Endothelial cell of umbilical vein (primary cell): ENCODE data around the gene RELL1. TPM values are rescaled to one million over a fixed set of nuclear protein-coding genes. Genes with fewer than 3 reads are reported as not detected.

Experiments
- BruUV-seq: library from RNA; stranded (reverse); fragments of 400-500 nt; replicated peaks from 2 replicates; lab custom pipeline; 2021; lab: Mats Ljungman, UMichigan
- CTCF ChIA-PET: fragments of 300-600, 350-600 bp; sonication (Branson Sonifier 250); formaldehyde crosslinking; loops from one replicate; lab custom pipeline; 2021; ENCODE audit warnings: antibody characterized with exemption, inconsistent platforms; lab: Charles Lee
- POLR2A ChIA-PET: fragments of 300-600, 350-600 bp; sonication (Branson Sonifier 250); formaldehyde crosslinking; loops from one replicate; lab custom pipeline; 2021; ENCODE audit warnings: antibody characterized with exemption, inconsistent platforms; lab: Charles Lee
- DNase-seq: peaks from one replicate; pipeline ENCODE4 v3.0.0-alpha.2; 2011; ENCODE audit warnings: low read depth, low spot score
- FAIRE-seq: peaks from 2 replicates; lab custom pipeline; 2011; peaks lifted over from hg19 to GRCh38; lab: Jason Lieb, UNC
- H2AFZ ChIP-seq: 2 replicates; pipeline ENCODE4 v1.6.0; 2012; ENCODE audit warnings: low read depth, low read length, control low read depth, inconsistent platforms
- H3K27ac ChIP-seq: 2 replicates; pipeline ENCODE4 v1.5.1; 2011; ENCODE audit warnings: low read depth, mild to moderate bottlenecking, control low read depth, low read length, moderate library complexity; ENCODE audit not compliant: insufficient read depth
- H3K27me3 ChIP-seq, 2 experiments: 2 replicates each; pipeline versions ENCODE4 v1.6.0 to v1.6.1; 2011; ENCODE audit warnings: low read length in 2 of 2, mixed read lengths in 1 of 2; ENCODE audit not compliant: control insufficient read depth in 2 of 2, insufficient read depth in 2 of 2
- H3K36me3 ChIP-seq, 2 experiments: 2 replicates in 1 of 2; 3 replicates in 1 of 2; pipeline ENCODE4 v1.5.1; 2011; ENCODE audit warnings: low read length in 2 of 2, mild to moderate bottlenecking in 1 of 2, moderate library complexity in 1 of 2; ENCODE audit not compliant: control insufficient read depth in 2 of 2, insufficient read depth in 2 of 2; ENCODE audit errors: extremely low read depth in 1 of 2
- H3K4me1 ChIP-seq: 3 replicates; pipeline ENCODE4 v1.5.1; 2011; ENCODE audit warnings: mild to moderate bottlenecking, low read length; ENCODE audit not compliant: control insufficient read depth, insufficient read depth; ENCODE audit errors: extremely low read depth
- H3K4me2 ChIP-seq: 2 replicates; pipeline ENCODE4 v1.6.1; 2011; ENCODE audit warnings: low read length, control low read depth, mixed read lengths; ENCODE audit not compliant: insufficient read depth
- H3K4me3 ChIP-seq, 3 experiments: fragments of 200-600 bp in 1 of 3; sonication (generic), shearing (Covaris generic) in 1 of 3; replicated peaks in 1 of 3; 2 replicates each; pipeline ENCODE4 v1.5.1; 2011 to 2016; ENCODE audit warnings: control low read depth in 3 of 3, low read length in 3 of 3, mild to moderate bottlenecking in 2 of 3, inconsistent platforms in 1 of 3, low read depth in 1 of 3, moderate library complexity in 1 of 3; ENCODE audit not compliant: insufficient read depth in 1 of 3
- H3K79me2 ChIP-seq: 2 replicates; pipeline ENCODE4 v1.6.0; 2012; ENCODE audit warnings: low read length, inconsistent platforms; ENCODE audit not compliant: control insufficient read depth, insufficient read depth
- H3K9ac ChIP-seq: replicated peaks from 2 replicates; pipeline ENCODE3; 2011; ENCODE audit warnings: low read length, control low read depth; ENCODE audit not compliant: insufficient read depth; ENCODE audit errors: extremely low read depth
- H3K9me1 ChIP-seq: replicated peaks from 3 replicates; pipeline ENCODE4 v1.6.0; 2011; ENCODE audit warnings: mild to moderate bottlenecking, low read length; ENCODE audit not compliant: control insufficient read depth, insufficient read depth; ENCODE audit errors: extremely low read depth
- H3K9me3 ChIP-seq: replicated peaks from 2 replicates; pipeline ENCODE4 v1.5.1; 2012; ENCODE audit warnings: low read length, inconsistent platforms; ENCODE audit not compliant: control insufficient read depth, insufficient read depth
- H4K20me1 ChIP-seq: replicated peaks from 2 replicates; pipeline ENCODE3; 2011; ENCODE audit warnings: mild to moderate bottlenecking, low read length; ENCODE audit not compliant: control insufficient read depth, insufficient read depth; ENCODE audit errors: extremely low read depth
- EZH2 ChIP-seq: IDR thresholded peaks from 2 replicates; pipeline ENCODE4 v1.6.1; 2012; ENCODE audit warnings: borderline replicate concordance, low read depth, mild to moderate bottlenecking, moderate library complexity, low read length, inconsistent platforms; ENCODE audit not compliant: severe bottlenecking
- FOS ChIP-seq: IDR thresholded peaks from 2 replicates; pipeline ENCODE4 v1.6.1; 2011; ENCODE audit warnings: mild to moderate bottlenecking, low read length, moderate library complexity, borderline replicate concordance; ENCODE audit not compliant: insufficient read depth
- GATA2 ChIP-seq: IDR thresholded peaks from 2 replicates; pipeline ENCODE4 v1.7.0; 2011; ENCODE audit warnings: low read depth, mild to moderate bottlenecking, moderate library complexity, mixed read lengths, low read length; ENCODE audit not compliant: insufficient read length, insufficient read depth
- JUN ChIP-seq: IDR thresholded peaks from 2 replicates; pipeline ENCODE4 v1.6.1; 2011; ENCODE audit warnings: borderline replicate concordance, low read depth; ENCODE audit not compliant: insufficient read length, insufficient read depth
- MYC ChIP-seq: IDR thresholded peaks from one replicate; pipeline ENCODE4 v1.6.1; 2011; ENCODE audit warnings: mild to moderate bottlenecking, low read depth, low read length
- POLR2A ChIP-seq: IDR thresholded peaks from 2 replicates; pipeline ENCODE4 v1.6.1; 2012; ENCODE audit warnings: low read depth, mild to moderate bottlenecking, control low read depth, low read length
- POLR2AphosphoS5 ChIP-seq: IDR thresholded peaks from 2 replicates; pipeline ENCODE4 v1.6.1; 2012; ENCODE audit warnings: low read depth, mild to moderate bottlenecking, control low read depth, low read length, moderate library complexity; ENCODE audit not compliant: insufficient read depth
- dilution Hi-C: fragments of 300-500 bp; cut with MboI; formaldehyde crosslinking; loops from one replicate; pipeline ENCODE4 v1.15.0; 2019; ENCODE audit warnings: low sequenced_read_pairs; ENCODE audit not compliant: extremely low pct_ligation_motif_present
- intact Hi-C: fragments of 100-400 bp; cut with micrococcal nuclease; formaldehyde crosslinking; loops from one replicate; pipeline ENCODE4 v1.10.0; 2022
- polyA plus RNA-seq, 4 experiments: library from polyadenylated mRNA; depleted of rRNA in 3 of 4; stranded (reverse) in 3 of 4; unstranded in 1 of 4; fragments of >200 nt; gene quantifications; 2 replicates each; pipeline versions ENCODE4 v1.2.1 to v1.2.3, GENCODE V29; 2011 to 2012; ENCODE audit warnings: missing spikeins in 1 of 4
- total RNA-seq: library from RNA; stranded (reverse); gene quantifications from 2 replicates; pipeline ENCODE4 v1.2.3, GENCODE V29; 2021
- TF ChIP-seq, protein P1 (sequence below): IDR thresholded peaks from 2 replicates; pipeline ENCODE4 v1.6.1; 2011; ENCODE audit not compliant: insufficient read depth, insufficient read length
- TF ChIP-seq, protein P2 (sequence below), 2 donors: IDR thresholded peaks; 1 replicate in 1 of 2; 2 replicates in 1 of 2; pipeline ENCODE4 v1.5.1; 2011; ENCODE audit warnings: low read length in 2 of 2, mild to moderate bottlenecking in 2 of 2, moderate library complexity in 2 of 2, control low read depth in 1 of 2, inconsistent platforms in 1 of 2, low read depth in 1 of 2; ENCODE audit not compliant: insufficient read depth in 1 of 2; ENCODE audit errors: extremely low read depth in 1 of 2

Gene RELL1
- total and polyA plus RNA-seq, 2 donors (not counting 3 experiments of a cell fraction or from before 2014, with no cell fraction given) = 20.8 to 91.7 TPM

DNA sequence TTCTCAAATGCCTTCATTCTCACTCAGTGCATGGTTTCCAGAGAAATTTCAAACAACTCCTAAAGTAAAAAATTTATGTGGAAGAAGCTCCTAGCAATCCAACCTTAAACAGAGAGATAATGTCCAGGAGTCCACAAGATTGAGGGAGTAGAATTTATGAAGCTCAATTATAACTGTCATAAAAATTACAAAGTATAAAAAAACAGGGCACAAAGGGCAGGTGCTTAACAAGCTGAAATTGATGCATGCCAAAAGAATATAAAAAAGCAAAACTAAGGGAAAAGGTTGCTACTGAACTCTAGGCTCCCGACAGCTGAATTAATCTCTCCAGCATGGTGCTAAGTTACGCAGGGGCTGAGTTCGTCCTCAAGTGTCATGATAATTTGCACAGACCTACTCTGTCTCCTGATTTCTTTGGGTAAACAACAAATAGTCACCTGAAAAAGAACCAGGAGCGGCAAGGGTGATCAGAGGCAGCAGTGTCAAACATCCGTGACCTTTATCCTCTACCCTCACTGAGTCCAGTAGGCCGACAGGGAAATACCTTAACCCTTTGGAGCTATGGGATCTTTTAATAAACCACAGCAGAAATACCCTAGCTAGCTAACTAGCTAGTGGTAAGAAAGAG, 47.2 kb upstream of the RELL1 start:
- Histone ChIP-seq H4K20me1 (no peaks in the 10 kb centered on the region), H3K79me2 (no peaks in the 10 kb centered on the region), H3K9me3 (no peaks in the 10 kb centered on the region), H3K9ac (no peak overlapping the region), H3K4me3 (no peak overlapping the region), H3K4me1 (no peaks in the 10 kb centered on the region), H3K4me2 (no peak overlapping the region), H3K27ac (no peak overlapping the region), H3K36me3 (no peaks in the 10 kb centered on the region), H3K9me1 (no peaks in the 10 kb centered on the region), H2AFZ (no peak overlapping the region), H3K27me3 (peaks cover 0 to 2% of the 10 kb centered on the region in 2 experiments)
- dilution Hi-C loops = no loop called here
- intact Hi-C loops = no loop called here
- DNase-seq (no peak), FAIRE-seq (no peak)
- BruUV-seq = no TSS peak
- TF ChIP-seq, protein P1, sequence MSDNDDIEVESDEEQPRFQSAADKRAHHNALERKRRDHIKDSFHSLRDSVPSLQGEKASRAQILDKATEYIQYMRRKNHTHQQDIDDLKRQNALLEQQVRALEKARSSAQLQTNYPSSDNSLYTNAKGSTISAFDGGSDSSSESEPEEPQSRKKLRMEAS = no peak
- TF ChIP-seq GATA2 = no peak
- no peak for TF ChIP-seq POLR2A
- TF ChIP-seq EZH2 = no peak
- no peak for TF ChIP-seq MYC
- TF ChIP-seq, protein P2, sequence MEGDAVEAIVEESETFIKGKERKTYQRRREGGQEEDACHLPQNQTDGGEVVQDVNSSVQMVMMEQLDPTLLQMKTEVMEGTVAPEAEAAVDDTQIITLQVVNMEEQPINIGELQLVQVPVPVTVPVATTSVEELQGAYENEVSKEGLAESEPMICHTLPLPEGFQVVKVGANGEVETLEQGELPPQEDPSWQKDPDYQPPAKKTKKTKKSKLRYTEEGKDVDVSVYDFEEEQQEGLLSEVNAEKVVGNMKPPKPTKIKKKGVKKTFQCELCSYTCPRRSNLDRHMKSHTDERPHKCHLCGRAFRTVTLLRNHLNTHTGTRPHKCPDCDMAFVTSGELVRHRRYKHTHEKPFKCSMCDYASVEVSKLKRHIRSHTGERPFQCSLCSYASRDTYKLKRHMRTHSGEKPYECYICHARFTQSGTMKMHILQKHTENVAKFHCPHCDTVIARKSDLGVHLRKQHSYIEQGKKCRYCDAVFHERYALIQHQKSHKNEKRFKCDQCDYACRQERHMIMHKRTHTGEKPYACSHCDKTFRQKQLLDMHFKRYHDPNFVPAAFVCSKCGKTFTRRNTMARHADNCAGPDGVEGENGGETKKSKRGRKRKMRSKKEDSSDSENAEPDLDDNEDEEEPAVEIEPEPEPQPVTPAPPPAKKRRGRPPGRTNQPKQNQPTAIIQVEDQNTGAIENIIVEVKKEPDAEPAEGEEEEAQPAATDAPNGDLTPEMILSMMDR (IDR thresholded peaks at IDR 0.05; ENCODE audit: extremely low read depth in 1 of 2, insufficient read depth in 1 of 2, low read depth in 1 of 2, low read length in 2 of 2) = no peak
- no peak for TF ChIP-seq POLR2AphosphoS5
- TF ChIP-seq FOS = no peak
- no peak for TF ChIP-seq JUN
- POLR2A ChIA-PET = no interaction called here
- CTCF ChIA-PET = no interaction called here
